HG02885 (cell line): ENCODE data around the gene PLXNB1.

ENCODE experiments used
- ATAC-seq: cut with Tn5 transposase; IDR thresholded peaks from one replicate; pipeline ENCODE4 v1.9.1; 2021; ENCODE audit warnings: mild to moderate bottlenecking; ENCODE audit not compliant: unreplicated experiment, poor library complexity

PLXNB1 gene

GRCh38 chr3:48435774-48436476, 6.0 kb upstream of the PLXNB1 start:
- ATAC-seq, result no peak

DNA sequence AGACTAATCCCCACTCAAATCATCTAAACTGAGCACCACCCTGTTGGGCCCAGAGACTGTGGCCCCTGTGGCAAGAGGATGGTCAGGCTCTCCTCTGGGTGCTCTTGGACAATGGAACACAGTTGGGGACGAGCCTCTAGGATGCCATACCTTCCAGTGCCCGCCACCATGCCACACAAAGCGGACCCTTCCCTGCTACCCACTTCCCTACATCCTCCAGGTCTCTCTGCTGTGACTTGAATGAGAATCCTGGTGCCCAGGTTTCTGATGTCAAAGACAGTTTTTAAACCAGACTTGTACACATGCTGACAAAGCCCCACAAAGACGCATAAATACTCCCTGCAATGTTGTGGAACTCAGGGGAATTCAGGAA, 5.3 kb upstream of the PLXNB1 start:
- ATAC-seq, result no peak

DNA sequence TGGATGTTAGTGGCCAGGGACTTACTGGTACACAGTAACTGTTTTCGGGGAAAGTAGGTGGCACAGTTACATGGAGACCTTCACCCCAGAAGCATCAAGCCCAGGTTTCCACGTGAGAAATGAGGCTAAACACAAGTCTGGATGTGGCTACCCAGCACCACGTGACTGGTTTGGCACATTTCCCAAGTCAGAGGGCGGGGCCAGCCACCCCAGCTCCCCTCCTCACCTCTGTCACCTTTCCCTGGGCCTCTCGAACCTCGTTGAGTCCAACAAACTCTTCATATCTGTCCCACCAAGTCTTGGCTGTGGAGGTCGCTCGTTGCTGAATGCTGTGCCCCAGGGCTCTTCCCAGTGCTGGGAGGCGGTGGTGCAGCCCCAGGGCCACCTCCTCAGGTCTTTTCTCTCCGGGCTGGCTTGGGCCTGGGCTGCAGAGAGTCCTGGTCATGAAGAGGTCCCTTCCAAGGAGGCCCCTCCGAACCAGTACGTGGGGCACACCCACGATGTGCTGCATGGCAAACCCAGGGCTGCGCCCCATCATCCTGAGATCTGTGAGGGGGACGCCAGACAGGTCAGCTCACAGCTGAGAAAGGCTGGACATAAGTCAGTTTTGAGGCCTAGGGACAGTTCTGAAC, 4.8 kb upstream of the PLXNB1 start:
- no peak for ATAC-seq

DNA sequence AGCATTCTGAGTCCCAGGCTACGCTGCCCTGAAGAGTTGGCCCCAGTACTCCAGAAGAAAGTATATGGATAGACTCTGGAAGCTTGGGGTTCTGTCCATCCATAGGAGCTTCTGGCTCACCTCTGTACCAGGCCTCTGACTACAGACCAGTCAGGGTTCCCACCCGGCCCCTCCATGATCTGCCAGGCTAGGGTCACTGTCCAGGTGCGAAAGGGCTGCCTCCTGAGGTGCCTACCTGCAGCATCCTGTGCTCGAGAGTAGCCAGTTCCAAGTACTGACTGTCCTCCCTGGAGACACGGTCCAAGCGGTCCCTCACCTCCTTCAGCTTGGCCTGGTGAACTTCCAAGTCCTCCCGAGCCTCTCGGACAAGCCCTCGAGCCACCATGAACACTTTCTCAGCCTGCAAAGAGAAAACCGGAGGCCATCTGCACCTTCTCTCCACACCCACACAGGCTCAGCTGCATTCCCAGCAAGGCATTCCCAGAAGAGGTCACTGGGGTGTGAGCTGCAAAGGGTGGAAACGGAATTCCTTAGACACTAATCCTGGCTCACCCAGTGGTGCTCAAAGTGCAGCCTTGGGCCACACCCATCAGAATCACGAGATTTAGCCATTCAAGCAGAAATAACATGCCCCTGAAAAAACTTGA, 3.7 kb upstream of the PLXNB1 start:
- ATAC-seq, result no peak

DNA sequence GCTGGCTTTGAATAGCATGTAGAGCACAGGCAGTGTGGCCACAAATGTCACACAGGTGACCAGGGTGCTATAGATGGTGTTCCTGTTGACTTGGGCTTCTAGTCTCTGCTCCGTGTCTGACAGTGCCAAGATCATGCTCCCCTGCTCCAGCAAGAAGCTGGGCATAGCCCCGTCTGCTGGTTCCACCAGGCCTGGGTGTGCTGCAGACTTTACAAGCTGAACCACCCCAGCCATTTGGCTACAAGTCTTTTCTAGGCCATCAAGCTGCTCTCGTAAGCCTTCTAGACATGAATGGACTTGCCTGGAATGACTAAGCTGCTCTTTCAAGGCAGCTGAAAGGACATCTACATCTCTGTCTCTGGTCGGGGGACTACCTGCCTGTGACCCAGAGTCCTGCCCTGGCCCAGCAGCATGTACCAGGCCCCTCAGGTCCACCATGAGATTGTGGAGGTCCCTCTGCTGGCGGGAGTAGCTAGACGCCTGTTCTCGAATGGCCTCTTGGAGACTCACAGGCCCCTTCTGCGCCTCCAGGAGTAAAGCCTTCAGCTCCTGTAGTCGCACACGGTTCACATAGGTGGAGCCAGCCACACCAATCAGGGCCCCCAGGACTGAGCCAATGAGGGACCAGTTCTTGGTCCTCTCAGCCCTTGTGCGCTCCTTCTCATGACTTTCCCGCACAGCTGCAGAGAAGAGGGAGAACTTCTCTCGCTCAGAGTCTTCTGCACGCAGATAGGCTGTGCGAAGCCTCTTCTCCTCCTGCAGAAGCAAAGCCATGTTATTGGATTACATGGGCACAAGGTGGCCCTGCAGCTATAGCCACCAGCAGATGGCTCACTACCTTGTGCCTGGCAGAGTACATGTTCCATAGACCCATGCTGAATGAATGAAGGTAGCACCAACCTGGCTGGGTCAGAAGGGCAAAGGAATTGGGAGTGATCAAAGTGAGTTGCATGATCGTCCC, 2.8 kb upstream of the PLXNB1 start:
- no peak for ATAC-seq

DNA sequence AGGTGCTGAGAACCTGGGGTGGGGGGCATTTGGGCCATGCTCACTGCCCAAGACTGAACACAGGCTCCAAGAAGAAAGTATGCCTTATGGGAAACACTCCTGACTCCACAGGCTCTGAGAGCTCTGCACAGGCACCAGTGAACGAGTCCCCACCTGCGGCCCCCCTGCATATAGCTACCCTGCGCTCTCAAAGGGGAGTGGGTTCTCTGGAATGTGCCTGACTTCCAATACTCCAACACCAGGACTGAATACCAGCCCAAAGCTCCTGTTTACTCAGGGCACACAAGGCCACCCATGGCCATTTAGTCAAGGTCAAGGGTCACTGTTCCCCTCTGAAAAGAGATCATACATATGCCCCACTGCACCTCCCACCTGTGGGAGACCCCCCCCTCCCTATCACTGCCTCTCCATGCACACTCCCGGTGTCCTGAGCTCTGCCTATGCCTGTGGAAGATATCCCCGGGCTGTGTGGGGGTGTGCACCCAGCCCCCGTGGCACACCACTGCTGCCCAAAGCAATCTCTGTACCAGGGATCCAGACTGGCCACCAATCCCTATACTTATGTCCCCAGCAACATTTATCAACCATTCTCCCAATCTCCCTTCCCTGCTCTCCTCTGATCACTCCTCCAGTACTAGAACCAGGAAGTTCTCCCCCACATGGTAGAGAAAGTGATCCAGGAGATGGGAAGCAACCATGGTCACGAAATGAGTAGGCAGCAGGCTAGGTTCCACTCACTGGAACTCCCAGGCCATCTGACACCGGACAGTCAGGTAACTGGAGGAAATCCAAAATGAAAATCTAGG, 1.5 kb upstream of the PLXNB1 start:
- no peak for ATAC-seq

DNA sequence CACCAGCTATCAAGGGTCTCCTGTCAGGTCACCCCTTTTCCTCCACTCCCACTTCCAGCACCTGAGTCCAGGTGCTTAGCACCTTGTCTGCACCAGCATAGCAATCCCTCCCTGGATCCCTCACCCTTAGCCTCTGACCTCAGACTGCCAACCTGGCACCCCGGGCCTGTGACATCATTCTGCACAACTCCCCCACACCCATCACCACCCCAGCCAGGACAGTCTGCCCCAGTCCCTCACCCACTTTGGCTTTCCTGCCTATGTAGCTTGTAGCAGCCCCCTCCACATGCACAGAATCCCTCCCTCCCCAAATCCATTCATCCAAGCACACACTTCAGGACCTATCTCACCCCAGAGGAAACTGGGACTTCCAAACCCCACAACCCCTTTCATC, 819 bp upstream of the PLXNB1 start:
- no peak for ATAC-seq

DNA sequence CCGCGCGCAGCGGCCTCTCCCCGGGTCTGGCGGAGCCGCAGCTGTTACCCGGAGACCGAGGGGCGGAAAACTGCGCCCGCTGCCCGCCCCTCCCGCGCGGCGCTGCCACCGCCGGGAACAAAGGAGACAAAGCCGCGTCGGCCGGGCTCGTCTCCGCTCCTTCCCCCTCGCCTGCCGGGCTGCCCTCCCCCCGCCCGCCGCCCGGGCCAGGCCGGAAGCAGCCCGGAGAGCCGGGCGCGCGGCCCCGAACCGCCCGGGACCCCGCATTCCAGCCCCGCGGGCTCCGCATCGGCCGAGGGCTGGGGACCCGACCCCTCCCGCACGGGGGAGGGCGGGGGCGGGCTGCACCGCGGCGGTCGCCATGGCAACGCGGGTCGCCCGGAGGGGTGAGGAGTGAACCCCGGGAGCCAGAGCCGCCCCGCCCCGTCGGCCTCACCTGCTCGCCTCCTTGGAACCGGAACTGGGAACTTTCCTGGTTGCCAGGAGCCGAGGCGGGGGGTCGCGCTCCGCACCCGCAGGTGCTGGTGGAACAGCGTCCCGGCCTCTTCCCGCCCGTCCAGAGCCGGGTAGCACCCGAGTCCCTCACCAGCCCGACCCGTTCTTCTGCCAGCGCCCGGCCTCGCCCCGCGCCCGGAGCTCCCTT, 448 bp downstream of the PLXNB1 start:
- ATAC-seq, result peak; percentile 54

- ATAC-seq, result peak; percentile 30
Observed at GRCh38 chr3:48428572-48429316, 1.1 kb downstream of the PLXNB1 start.

DNA sequence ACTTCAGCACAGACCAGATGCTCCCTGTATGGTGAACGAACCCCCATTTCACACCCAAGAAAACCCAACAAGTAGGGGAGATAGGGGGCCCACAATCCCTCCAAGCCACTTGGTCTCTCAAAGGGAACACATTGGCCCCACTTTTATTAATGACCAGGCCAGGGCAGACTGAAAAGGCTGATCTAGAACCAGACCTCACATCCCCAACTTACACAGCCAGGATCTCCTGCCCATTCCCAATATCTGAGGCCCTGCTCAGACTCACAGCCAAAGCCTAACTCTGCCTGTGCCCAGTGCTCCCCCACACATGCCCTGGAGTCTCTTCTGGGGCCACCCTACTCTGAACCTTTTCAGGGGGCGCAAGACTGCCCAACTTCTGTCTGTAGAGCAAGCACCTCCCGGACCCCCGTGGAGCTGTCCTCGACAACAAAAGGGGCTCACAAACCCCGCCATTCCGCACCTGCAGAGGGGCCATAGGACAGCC, 1.8 kb downstream of the PLXNB1 start:
- ATAC-seq, result no peak

DNA sequence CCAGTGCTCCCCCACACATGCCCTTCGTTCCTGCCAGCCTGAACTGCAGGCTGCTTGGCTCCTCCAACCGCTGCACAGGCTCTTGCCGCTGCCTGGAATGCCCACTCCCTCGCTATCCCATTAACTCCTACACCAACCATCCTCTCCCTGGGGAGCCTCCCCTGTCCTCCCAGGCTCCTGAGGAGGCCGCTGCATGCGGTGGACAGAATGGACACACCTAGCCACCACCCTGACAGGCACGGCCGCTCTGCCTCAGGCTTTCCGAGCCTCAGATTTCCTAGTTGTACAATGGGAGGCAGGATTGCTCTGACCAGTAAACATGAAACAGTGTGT, 2.3 kb downstream of the PLXNB1 start:
- no peak for ATAC-seq

- ATAC-seq, result no peak
Observed at GRCh38 chr3:48426944-48427629, 2.8 kb downstream of the PLXNB1 start.

DNA sequence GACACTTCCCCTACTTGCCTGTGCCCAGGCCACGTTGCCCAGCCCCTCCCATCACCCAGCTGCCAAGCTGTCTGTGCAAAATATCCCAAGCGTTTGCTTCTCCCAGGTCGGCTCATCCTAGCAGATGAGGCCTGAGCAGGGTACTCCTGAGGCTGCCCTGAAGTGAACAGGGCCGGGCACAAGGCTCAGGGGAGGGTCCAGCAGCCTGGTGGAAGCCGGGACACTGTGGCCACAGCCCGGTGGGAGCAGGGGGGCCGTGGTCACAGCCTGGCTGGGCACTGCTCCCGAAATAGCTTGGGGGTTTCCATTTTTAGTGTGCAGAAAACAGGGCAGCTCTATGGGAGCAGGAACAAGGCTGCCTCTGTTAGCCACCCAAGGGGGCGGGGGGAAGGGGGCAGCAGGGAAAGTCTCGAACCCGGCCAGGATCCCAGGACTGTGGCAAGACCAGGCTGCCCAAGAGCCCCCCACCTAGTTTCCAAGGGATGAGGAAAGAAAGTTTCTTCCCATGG, 3.4 kb downstream of the PLXNB1 start:
- ATAC-seq, result no peak

DNA sequence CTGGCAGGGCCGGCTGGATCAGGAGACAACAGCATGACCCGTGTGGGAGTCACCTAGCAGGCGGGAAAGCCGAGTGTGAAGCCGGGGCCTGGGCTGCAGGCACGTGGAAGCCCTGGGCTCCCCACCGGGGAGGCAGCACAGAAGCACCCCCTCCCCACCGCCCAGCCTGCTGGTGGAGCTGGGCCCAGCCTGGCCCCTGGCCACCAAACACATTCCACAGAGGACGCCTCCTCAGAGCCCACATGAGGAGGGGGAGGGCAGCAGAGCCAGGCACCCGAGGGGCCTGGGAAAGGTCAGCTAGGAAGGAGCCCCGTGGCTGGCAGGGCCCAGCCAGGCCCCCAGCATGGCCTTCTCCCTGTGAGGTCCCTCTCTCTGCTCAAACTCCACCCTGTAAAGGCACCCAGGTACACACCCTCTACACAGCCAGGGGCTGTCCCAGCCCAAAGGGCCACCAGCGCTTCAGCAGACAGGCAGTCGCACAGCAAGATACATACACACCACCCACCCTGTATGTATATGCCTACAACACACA, 4.5 kb downstream of the PLXNB1 start:
- no peak for ATAC-seq

GRCh38 chr3:48423883-48424695, 5.8 kb downstream of the PLXNB1 start:
- no peak for ATAC-seq

DNA sequence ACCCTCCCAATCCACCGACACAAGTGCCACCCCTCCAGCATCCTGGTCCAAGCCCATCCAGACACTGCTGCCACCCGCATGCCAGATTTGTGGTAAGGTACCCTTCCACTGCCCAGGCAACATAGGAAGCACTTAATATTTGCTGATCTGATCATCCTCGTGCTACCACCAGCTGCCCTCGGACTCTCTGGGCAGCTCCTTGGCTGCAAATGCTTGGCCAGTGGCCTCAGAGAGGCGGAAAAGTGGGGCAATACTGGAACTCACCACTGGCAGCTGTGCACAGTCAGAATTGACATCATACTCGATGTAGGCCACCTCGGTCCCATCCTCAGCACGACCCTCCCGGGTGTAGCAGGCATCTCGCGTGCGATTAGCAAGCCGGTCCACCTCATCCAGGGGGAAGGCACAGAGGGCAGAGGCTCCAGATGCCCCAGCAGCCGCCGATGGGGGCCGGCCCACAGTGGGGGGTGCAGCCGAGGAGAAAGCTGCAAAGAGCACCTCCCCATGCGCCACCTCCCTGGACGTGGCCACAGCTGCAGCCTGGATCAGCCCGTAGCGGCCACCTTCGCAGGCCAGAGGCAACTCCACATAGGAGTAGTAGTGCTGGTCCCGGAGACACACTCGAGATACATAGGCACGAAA, 6.5 kb downstream of the PLXNB1 start:
- no peak for ATAC-seq
